Measurements from ENCODE around the gene MTERF2.
"Not testable (repeated sequence)": the region's sequence is repeated elsewhere in the genome, so short reads cannot be mapped to it uniquely, and the experiment has no call there.

The MTERF2 gene, protein sequence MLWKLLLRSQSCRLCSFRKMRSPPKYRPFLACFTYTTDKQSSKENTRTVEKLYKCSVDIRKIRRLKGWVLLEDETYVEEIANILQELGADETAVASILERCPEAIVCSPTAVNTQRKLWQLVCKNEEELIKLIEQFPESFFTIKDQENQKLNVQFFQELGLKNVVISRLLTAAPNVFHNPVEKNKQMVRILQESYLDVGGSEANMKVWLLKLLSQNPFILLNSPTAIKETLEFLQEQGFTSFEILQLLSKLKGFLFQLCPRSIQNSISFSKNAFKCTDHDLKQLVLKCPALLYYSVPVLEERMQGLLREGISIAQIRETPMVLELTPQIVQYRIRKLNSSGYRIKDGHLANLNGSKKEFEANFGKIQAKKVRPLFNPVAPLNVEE

DNA sequence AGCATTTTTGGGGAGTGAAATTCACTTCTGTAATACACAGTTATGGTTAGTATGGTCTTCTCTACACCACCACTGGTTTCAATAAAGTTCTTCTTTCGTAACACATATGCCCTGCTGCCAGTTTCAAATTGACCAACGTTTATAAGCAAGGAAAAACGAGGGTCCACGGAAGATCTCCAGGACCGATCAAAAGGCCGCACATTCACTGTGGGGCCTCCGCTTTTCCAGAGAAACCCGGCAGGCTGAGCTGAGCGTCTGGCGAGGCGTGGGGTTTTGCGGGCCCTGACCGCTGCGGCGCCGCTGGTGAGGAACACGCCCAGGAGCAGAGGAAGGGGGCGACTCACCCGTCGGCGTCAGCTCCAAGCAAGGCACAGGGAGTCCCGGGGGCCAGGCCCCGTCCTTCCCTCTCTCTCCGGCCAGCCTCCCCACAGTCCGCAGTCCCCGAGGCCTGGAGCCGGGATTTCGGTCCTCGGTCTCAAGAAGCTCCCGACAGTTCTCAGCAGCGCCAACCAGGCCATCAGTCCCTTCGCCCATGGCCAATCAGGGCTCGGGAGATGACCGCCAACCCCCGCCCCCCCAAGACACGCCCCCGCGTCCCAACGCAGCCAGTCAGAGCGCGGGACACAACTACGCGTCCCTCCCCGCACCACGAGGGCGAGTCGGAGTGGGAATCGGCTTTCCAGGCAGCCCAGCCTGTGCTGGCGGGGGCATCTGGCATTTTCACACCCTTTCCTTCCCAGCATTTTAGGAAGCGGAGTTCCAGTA lies at the start of gene MTERF2:
MTERF2 (minus strand) TSS at position 522 of the 765 bp plus-strand sequence. CDS start 8,432 bp downstream, outside the sequence.
- DNase-seq (ENCODE audit: low read depth) = peak; percentile 89

- no peak for DNase-seq (ENCODE audit: low read depth)
Observed at GRCh38 chr12:107035733-107036132, 48.8 kb upstream of the MTERF2 start.

- no peak for DNase-seq (ENCODE audit: low read depth)
Observed at GRCh38 chr12:107033758-107034739, 47.1 kb upstream of the MTERF2 start.

DNA sequence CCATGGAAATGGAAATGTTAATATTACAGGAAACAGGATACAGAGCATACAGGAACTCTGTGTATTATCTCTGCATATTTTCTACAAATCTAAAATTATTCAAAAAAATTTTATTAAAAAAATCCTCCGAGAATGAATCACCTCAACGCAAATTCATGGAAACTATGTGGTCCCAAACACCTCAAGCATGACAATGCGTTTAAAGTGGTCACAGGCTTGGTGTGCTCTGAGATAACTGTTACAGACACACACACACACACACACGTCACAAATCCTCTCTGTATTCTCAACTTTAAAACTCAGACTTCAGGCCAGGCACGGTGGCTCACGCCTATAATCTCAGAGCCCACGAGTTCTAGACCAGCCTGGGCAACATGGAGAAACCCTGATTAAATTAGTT lies 45.3 kb upstream of the MTERF2 start:
- DNase-seq (ENCODE audit: low read depth) = no peak

GRCh38 chr12:107031061-107031460 lies 44.1 kb upstream of the MTERF2 start:
- DNase-seq (ENCODE audit: low read depth) = no peak

GRCh38 chr12:107029081-107029480 lies 42.1 kb upstream of the MTERF2 start:
- DNase-seq (ENCODE audit: low read depth) = no peak

GRCh38 chr12:107027636-107028053 lies 40.7 kb upstream of the MTERF2 start:
- DNase-seq (ENCODE audit: low read depth) = peak; percentile 74

DNA sequence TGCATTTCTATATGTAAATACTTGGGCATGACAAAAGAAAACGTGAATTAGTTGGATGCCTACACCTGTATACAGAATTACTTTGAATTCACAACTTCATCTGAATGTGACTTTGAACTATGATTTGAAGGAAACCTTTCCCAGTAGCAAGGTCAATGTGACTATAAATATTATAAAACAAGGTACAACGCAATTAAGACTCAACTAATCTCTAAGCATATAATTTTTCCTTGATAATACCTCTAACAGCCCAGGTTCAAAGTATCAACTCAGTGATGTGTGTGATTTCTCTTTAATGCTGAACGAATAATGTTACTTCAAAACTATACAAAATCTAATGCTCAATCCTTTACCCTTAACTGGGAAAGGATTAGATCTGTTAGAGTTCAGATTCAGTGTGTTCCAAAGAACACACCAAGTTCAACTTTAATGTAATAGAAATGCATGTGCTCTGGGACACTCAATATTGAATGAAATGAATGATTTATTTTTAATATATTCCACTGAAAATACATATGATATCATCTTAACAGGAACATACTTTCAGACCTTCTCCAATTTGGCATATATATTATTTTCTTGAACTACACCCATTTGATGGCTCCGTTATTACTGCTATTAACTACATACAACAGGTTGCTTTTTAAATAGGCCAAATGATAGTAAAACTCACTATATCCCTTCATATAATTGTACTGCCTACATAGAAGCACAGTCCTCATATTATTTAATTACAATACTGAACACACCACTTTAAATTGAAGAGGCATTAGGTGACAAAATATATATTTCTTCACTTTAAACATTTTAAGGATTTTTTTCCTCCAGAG lies 40.1 kb upstream of the MTERF2 start:
- no peak for DNase-seq (ENCODE audit: low read depth)

- not testable (repeated sequence) for DNase-seq (ENCODE audit: low read depth)
Observed at GRCh38 chr12:107026356-107026755, 39.4 kb upstream of the MTERF2 start.

DNA sequence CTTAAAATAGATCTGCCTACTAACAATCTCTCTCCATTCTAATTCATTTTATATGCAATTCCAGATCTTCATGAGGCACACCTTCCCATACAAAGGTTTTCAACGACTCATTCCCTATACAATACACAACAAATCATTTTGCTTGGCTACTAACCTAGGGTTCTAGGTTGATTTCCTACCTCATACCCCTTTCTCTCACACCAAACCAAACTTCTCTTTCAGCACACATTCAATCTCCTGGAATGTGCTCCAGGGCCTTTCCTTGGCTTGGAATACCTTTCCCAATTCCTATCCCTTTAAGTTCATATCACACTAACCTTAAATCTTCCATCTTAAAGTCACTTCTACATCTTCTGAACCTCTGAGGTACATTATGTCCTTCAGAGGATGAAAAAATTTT lies 38.7 kb upstream of the MTERF2 start:
- DNase-seq (ENCODE audit: low read depth) = no peak

DNA sequence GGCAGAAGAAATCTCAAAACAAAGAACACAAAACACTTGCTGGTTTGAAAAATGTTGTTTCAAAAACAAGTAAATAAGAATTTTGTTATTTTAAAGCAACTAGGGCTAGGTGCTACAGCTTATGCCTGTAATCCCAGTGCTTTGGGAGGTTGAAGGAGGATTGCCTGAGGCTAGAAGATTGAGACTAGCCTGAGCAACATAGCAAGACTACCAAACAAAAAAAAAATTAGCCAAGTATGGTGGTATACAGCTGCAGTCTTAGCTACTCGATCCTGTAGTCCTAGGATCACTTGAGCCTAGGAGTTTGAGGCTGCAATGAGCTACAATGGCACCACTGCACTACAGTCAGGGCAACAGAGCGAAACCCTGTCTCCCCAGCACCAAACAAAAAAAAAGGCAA lies 32.6 kb upstream of the MTERF2 start:
- no peak for DNase-seq (ENCODE audit: low read depth)

- no peak for DNase-seq (ENCODE audit: low read depth)
Observed at GRCh38 chr12:107017042-107017441, 30.1 kb upstream of the MTERF2 start.

DNA sequence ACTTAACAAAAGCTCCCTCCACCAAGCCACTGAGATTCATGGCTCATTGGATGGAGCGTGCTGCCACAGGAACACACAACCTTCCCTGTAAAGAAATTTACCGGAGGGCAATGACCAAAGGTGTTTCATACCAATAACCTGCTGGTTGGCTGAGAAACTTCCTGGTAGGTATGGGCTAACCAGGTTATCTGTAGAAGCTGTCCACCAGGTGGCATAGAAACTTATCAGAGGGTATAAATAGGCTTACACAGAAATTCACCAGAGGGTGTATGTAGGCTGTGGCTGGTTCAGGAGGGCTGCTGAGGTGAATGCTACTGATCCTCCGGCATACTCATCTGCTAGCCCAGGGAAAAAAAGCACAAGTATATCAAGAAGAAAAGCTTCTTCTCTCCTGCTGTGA lies 27.1 kb upstream of the MTERF2 start:
- no peak for DNase-seq (ENCODE audit: low read depth)

DNA sequence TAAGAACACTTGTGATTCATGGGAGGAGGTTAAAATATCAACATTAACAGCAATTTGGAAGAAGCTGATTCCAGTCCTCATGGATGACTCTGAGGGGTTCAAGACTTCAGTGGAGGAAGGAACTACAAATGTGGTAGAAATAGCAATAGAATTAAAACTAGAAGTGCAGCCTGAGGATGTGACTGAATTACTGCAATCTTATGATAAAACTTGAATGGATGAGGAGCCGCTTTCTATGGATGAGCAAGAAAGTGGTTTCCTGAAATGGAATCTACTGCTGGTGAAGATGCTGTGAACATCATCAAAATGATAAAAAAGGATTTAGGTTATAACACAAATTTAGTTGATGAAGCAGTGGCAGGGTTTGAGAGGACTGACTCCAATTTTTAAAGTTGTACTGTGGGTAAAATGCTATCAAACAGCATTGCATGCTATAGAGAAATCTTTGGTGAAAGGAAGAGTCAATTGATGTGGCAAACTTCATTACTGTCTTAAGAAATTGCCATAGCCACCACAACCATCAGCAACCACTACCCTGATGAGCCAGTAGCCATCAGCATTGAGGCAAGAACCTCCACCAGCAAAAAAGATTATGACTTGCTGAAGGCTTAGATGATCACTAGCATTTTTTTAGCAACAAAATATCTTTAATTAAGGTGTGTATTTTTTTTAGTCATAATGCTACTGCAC lies 25.9 kb upstream of the MTERF2 start:
- DNase-seq (ENCODE audit: low read depth) = no peak

GRCh38 chr12:107011519-107011918 lies 24.6 kb upstream of the MTERF2 start:
- DNase-seq (ENCODE audit: low read depth) = no peak

- no peak for DNase-seq (ENCODE audit: low read depth)
Observed at GRCh38 chr12:107007411-107007810, 20.5 kb upstream of the MTERF2 start.

GRCh38 chr12:107002665-107003064 lies 15.7 kb upstream of the MTERF2 start:
- not testable (repeated sequence) for DNase-seq (ENCODE audit: low read depth)

DNA sequence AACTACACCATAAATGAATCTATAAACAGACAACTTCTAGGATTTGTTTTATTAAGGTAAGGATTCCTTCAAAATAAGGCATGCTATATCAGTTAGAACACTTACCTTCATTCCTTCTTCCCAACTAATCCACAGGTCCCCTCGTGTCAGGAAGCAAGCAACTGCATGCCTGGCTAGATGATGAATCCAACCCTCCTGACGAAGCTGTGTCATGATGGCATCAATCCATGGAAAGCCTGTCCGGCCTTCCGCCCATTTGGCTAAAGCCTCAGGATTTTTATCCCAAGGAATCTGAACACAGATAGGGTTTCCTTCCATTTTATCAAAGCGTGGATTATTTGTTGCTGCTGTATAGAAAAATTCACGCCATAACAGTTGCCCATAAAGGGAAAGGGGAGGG lies 12.5 kb upstream of the MTERF2 start:
- no peak for DNase-seq (ENCODE audit: low read depth)

GRCh38 chr12:106997916-106998315 lies 11.0 kb upstream of the MTERF2 start:
- DNase-seq (ENCODE audit: low read depth) = no peak

DNA sequence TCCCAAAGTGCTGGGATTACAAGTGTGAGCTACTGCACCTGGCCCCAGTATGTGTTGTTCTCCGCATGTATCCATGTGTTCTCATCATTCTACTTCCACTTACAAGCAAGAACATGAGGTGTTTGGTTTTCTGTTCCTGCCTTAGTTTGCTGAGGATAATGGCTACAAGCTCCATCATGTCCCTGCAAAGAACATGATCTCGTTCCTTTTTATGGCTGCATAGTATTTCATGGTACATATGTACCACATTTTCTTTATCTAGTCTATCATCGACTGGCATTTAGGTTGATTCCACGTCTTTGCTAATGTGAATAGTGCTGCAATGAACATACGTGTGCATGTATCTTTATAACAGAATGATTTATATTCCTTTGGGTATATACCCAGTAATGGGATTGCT lies 9.2 kb upstream of the MTERF2 start:
- DNase-seq (ENCODE audit: low read depth) = not testable (repeated sequence)
